Hepatocyte (in vitro differentiated cells): Measurements from ENCODE around the gene ADAMTSL3. TPM values are rescaled to one million over a fixed set of nuclear protein-coding genes. Genes with fewer than 3 reads are reported as not detected.

ENCODE experiments used
- DNase-seq: peaks from one replicate; pipeline ENCODE4 v3.0.0-alpha.2; 2016; ENCODE audit warnings: low spot score
- H2AFZ ChIP-seq: fragments of 200-600 bp; sonication (generic); 2 replicates; pipeline ENCODE4 v1.6.0; 2016; ENCODE audit warnings: antibody characterized with exemption, mild to moderate bottlenecking
- H3K27ac ChIP-seq: fragments of 200-600 bp; sonication (generic); 2 replicates; pipeline ENCODE4 v1.5.1; 2016; ENCODE audit warnings: mild to moderate bottlenecking
- H3K27me3 ChIP-seq: fragments of 200-600 bp; sonication (generic); 2 replicates; pipeline ENCODE4 v1.6.1; 2016
- H3K36me3 ChIP-seq: fragments of 200-600 bp; sonication (generic); replicated peaks from 2 replicates; pipeline ENCODE4 v1.5.1; 2016; ENCODE audit warnings: low read depth; ENCODE audit not compliant: insufficient read depth
- H3K4me1 ChIP-seq: fragments of 200-600 bp; sonication (generic); 2 replicates; pipeline ENCODE4 v1.5.1; 2016; ENCODE audit warnings: mild to moderate bottlenecking, moderate library complexity; ENCODE audit not compliant: insufficient read depth
- H3K4me2 ChIP-seq: fragments of 200-600 bp; sonication (generic); 2 replicates; pipeline ENCODE4 v1.6.0; 2016
- H3K4me3 ChIP-seq: fragments of 200-600 bp; sonication (generic); 2 replicates; pipeline ENCODE4 v1.5.1; 2016; ENCODE audit warnings: mild to moderate bottlenecking
- H3K79me2 ChIP-seq: fragments of 200-600 bp; sonication (generic); 2 replicates; pipeline ENCODE4 v1.6.0; 2017; ENCODE audit warnings: mild to moderate bottlenecking
- H3K9me2 ChIP-seq: fragments of 200-600 bp; sonication (generic); replicated peaks from 2 replicates; pipeline ENCODE4 v1.6.0; 2017; ENCODE audit warnings: mild to moderate bottlenecking; ENCODE audit not compliant: insufficient read depth
- H3K9me3 ChIP-seq: fragments of 200-600 bp; sonication (generic); 2 replicates; pipeline ENCODE4 v1.5.1; 2016; ENCODE audit warnings: low read depth, mild to moderate bottlenecking
- H4K20me1 ChIP-seq: fragments of 200-600 bp; sonication (generic); 2 replicates; pipeline ENCODE4 v1.6.0; 2016; ENCODE audit warnings: mild to moderate bottlenecking; ENCODE audit not compliant: insufficient read depth, poor library complexity, severe bottlenecking
- EZH2 ChIP-seq: fragments of 200-600 bp; sonication (generic); IDR thresholded peaks from 2 replicates; pipeline ENCODE4 v1.6.1; 2016; ENCODE audit warnings: antibody characterized with exemption, mild to moderate bottlenecking, borderline replicate concordance
- EZH2phosphoT487 ChIP-seq: fragments of 200-600 bp; sonication (generic); IDR thresholded peaks from one replicate; pipeline ENCODE4 v1.6.1; 2018; ENCODE audit warnings: antibody characterized with exemption, mild to moderate bottlenecking, low read depth, moderate library complexity; ENCODE audit not compliant: unreplicated experiment, severe bottlenecking
- WGBS: methylation state at CpG from one replicate; pipeline ENCODE4 v1.1.6; 2016; ENCODE audit warnings: low lambda C conversion rate; ENCODE audit errors: missing lambda C conversion rate; 5-methylcytosine and 5-hydroxymethylcytosine counted together
- polyA plus RNA-seq: library from polyadenylated mRNA; unstranded; fragments of >200 nt; fragmentation: Nextera tagmentation; extraction: Ambion mirVana; gene quantifications from 2 replicates; pipeline ENCODE4 v1.2.1, GENCODE V29; 2016
- total RNA-seq: library from RNA; depleted of rRNA; stranded (reverse); fragments of >200 nt; gene quantifications from 2 replicates; pipeline ENCODE4 v1.2.3, GENCODE V29; 2014
- TF ChIP-seq, protein P1 (sequence below): fragments of 200-600 bp; sonication (generic); IDR thresholded peaks from 2 replicates; pipeline ENCODE4 v1.5.1; 2016; ENCODE audit warnings: antibody characterized with exemption, mild to moderate bottlenecking; ENCODE audit not compliant: poor library complexity

ADAMTSL3 gene
- total and polyA plus RNA-seq, 2 experiments from 2014 or later = 5.0 to 5.2 TPM

DNA sequence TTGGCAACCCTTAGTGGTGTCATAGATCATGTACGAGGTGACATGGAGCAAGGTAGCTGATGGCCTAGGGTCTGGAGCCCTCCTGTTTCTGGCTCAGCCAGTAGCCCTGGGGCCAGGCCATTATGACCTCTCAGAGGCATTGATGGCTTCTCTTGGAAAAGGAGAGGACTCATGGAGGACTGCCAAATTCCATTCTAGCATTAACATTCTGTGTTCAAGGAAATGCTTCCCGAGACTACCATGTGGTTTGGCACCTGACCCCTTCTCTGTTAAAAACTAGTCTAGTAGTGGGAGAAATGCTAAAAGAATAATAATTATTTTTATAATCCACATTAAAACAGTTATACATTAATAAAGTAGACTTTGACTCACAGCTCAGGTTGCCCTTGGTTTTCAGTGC lies 40.2 kb upstream of the ADAMTSL3 start:
- H3K79me2 ChIP-seq = no peaks in the 10 kb centered on the region
- no peaks in the 10 kb centered on the region for H3K27me3 ChIP-seq
- no peaks in the 10 kb centered on the region for H3K36me3 ChIP-seq
- no peaks in the 10 kb centered on the region for H3K4me1 ChIP-seq
- H3K4me3 ChIP-seq = no peak overlapping the region
- no peak for TF ChIP-seq EZH2phosphoT487
- no peak for TF ChIP-seq EZH2
- TF ChIP-seq, protein P1, sequence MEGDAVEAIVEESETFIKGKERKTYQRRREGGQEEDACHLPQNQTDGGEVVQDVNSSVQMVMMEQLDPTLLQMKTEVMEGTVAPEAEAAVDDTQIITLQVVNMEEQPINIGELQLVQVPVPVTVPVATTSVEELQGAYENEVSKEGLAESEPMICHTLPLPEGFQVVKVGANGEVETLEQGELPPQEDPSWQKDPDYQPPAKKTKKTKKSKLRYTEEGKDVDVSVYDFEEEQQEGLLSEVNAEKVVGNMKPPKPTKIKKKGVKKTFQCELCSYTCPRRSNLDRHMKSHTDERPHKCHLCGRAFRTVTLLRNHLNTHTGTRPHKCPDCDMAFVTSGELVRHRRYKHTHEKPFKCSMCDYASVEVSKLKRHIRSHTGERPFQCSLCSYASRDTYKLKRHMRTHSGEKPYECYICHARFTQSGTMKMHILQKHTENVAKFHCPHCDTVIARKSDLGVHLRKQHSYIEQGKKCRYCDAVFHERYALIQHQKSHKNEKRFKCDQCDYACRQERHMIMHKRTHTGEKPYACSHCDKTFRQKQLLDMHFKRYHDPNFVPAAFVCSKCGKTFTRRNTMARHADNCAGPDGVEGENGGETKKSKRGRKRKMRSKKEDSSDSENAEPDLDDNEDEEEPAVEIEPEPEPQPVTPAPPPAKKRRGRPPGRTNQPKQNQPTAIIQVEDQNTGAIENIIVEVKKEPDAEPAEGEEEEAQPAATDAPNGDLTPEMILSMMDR = no peak
- no peak overlapping the region for H3K4me2 ChIP-seq
- H2AFZ ChIP-seq = no peak overlapping the region
- no peak overlapping the region for H3K27ac ChIP-seq
- no peaks in the 10 kb centered on the region for H3K9me2 ChIP-seq
- H4K20me1 ChIP-seq = no peaks in the 10 kb centered on the region
- no peak for DNase-seq
- no peaks in the 10 kb centered on the region for H3K9me3 ChIP-seq
- WGBS = 87% methylated on average over 2 of the region's 2 CpGs

DNA sequence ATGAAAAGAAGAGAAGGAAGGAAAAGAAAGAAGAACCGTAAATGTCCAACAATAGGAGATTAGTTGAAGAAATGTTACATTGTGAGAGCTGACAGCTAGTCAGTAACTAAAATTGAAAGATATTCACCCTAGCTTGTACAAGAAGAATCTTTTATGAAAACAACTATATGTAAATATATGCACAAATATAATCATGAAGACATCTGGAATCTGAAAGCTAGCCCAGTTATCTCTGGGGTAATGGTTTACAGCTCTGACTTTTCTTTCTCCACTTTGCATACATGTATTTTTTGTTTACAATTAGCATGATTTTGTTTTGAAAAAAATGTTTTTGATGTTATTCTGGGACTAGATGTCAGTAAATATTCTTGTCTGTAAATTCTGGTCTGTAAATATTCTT lies 37.1 kb upstream of the ADAMTSL3 start:
- Histone ChIP-seq H3K4me2 (no peak overlapping the region), H3K79me2 (no peaks in the 10 kb centered on the region), H3K36me3 (no peaks in the 10 kb centered on the region), H4K20me1 (no peaks in the 10 kb centered on the region), H3K27me3 (no peaks in the 10 kb centered on the region), H3K9me3 (no peaks in the 10 kb centered on the region), H3K4me1 (no peaks in the 10 kb centered on the region), H3K4me3 (no peak overlapping the region), H2AFZ (no peak overlapping the region), H3K27ac (no peak overlapping the region), H3K9me2 (no peaks in the 10 kb centered on the region)
- TF ChIP-seq EZH2 = no peak
- no peak for TF ChIP-seq EZH2phosphoT487
- TF ChIP-seq, protein P1 = no peak
- no peak for DNase-seq
- WGBS = 89% methylated on average over 1 of the region's 1 CpG

DNA sequence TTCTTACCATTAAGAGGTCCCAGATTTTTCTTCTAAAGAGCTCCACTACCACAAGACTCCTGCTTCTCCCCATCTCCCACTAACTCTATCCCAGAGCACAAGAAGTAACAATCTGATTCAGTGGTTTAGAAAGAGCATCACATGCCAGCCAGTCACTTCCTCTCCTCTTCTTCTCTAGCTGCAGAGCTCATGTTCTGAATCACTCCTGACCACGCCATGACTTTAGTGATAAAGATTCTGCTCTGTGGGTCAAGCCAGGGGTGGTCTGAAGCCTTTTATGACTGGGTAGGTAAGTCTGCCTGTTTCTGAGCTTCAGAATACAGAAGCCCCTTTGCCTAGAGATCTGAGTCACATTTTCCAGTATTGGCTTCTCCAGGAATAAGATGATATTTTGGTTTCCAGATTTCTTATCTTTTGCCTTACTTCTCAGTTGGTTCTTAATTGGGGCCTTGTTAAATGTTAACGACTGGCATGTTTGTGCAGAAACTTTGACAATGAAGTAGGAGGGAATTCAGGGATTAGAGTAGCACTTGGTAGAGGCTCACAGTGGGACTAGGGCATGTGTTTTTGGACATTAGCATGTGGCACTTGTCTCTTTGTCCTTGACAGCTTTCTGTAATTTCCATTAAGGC lies 27.6 kb upstream of the ADAMTSL3 start:
- TF ChIP-seq, protein P1 = no peak
- TF ChIP-seq EZH2 (no peak), EZH2phosphoT487 (no peak)
- WGBS = 47% methylated on average over 2 of the region's 2 CpGs
- H3K79me2 ChIP-seq = no peaks in the 10 kb centered on the region
- H3K36me3 ChIP-seq = no peaks in the 10 kb centered on the region
- no peak overlapping the region for H3K4me2 ChIP-seq
- DNase-seq = peak; percentile 19
- H2AFZ ChIP-seq = no peak overlapping the region
- H3K9me2 ChIP-seq = no peaks in the 10 kb centered on the region
- no peak overlapping the region for H3K27ac ChIP-seq
- no peaks in the 10 kb centered on the region for H3K27me3 ChIP-seq
- H3K4me1 ChIP-seq = no peaks in the 10 kb centered on the region
- no peaks in the 10 kb centered on the region for H3K9me3 ChIP-seq
- H4K20me1 ChIP-seq = no peaks in the 10 kb centered on the region
- H3K4me3 ChIP-seq = no peak overlapping the region
